GM19467 (cell line): ENCODE measurements around the gene HTRA3.

Experiments used
- ATAC-seq: cut with Tn5 transposase; IDR thresholded peaks from one replicate; pipeline ENCODE4 v1.9.1; 2021; ENCODE audit warnings: mild to moderate bottlenecking, moderate library complexity; ENCODE audit not compliant: unreplicated experiment

HTRA3 gene

GRCh38 chr4:8322794-8323704 lies 53.5 kb downstream of the HTRA3 start:
- ATAC-seq = no peak

GRCh38 chr4:8323947-8324555 lies 54.5 kb downstream of the HTRA3 start:
- no peak for ATAC-seq

- no peak for ATAC-seq
Measured at GRCh38 chr4:8324640-8325239, 55.2 kb downstream of the HTRA3 start.

GRCh38 chr4:8325291-8325973 lies 55.9 kb downstream of the HTRA3 start:
- ATAC-seq = no peak

GRCh38 chr4:8326206-8326605 lies 56.7 kb downstream of the HTRA3 start:
- no peak for ATAC-seq

GRCh38 chr4:8328456-8328855 lies 58.9 kb downstream of the HTRA3 start:
- no peak for ATAC-seq

- ATAC-seq = no peak
Measured at GRCh38 chr4:8328866-8329559, 59.5 kb downstream of the HTRA3 start.

- no peak for ATAC-seq
Measured at GRCh38 chr4:8329560-8329858, 60.0 kb downstream of the HTRA3 start.

- ATAC-seq = no peak
Measured at GRCh38 chr4:8329859-8330761, 60.6 kb downstream of the HTRA3 start.

- no peak for ATAC-seq
Measured at GRCh38 chr4:8330821-8331574, 61.4 kb downstream of the HTRA3 start.

- no peak for ATAC-seq
Measured at GRCh38 chr4:8331575-8331955, 62.0 kb downstream of the HTRA3 start.

GRCh38 chr4:8332038-8332857 lies 62.7 kb downstream of the HTRA3 start:
- no peak for ATAC-seq

- ATAC-seq = no peak
Measured at GRCh38 chr4:8332891-8333331, 63.4 kb downstream of the HTRA3 start.

- ATAC-seq = no peak
Measured at GRCh38 chr4:8333726-8334460, 64.3 kb downstream of the HTRA3 start.

- no peak for ATAC-seq
Measured at GRCh38 chr4:8334786-8335460, 65.4 kb downstream of the HTRA3 start.

- no peak for ATAC-seq
Measured at GRCh38 chr4:8335848-8336247, 66.3 kb downstream of the HTRA3 start.

- ATAC-seq = no peak
Measured at GRCh38 chr4:8336412-8337075, 67.0 kb downstream of the HTRA3 start.
